Activated naive CD4-positive, alpha-beta T cell treated with anti-CD3 and anti-CD28 coated beads, Interleukin-2, amount 10 ng/mL, durations not matched to agents 7 days and 5 days (primary cell): Measurements from ENCODE around the gene RBMS3.
"Not testable (repeated sequence)": the region's sequence is repeated elsewhere in the genome, so short reads cannot be mapped to it uniquely, and the experiment has no call there.

ENCODE experiments used
- CTCF ChIA-PET: fragments of 350-600 bp; sonication (Branson Sonifier 250); formaldehyde crosslinking; loops from one replicate; lab custom pipeline; 2021; ENCODE audit warnings: antibody characterized with exemption; lab: Charles Lee
- DNase-seq: peaks from one replicate; pipeline ENCODE4 v3.0.0-alpha.2; 2020
- H3K27ac Mint-ChIP-seq: one replicate; pipeline ENCODE4 v1.8.0; 2021; ENCODE audit warnings: mild to moderate bottlenecking, moderate library complexity, mixed read lengths
- H3K27me3 Mint-ChIP-seq: one replicate; pipeline ENCODE4 v1.8.0; 2021; ENCODE audit warnings: mild to moderate bottlenecking, mixed read lengths
- H3K36me3 Mint-ChIP-seq: one replicate; pipeline ENCODE4 v1.8.0; 2021; ENCODE audit warnings: mixed read lengths
- H3K4me1 Mint-ChIP-seq: one replicate; pipeline ENCODE4 v1.8.0; 2021; ENCODE audit warnings: mixed read lengths
- H3K4me3 Mint-ChIP-seq: one replicate; pipeline ENCODE4 v1.8.0; 2021; ENCODE audit warnings: mild to moderate bottlenecking, moderate library complexity, mixed read lengths
- H3K9me3 Mint-ChIP-seq: one replicate; pipeline ENCODE4 v1.8.0; 2021; ENCODE audit warnings: mixed read lengths

The RBMS3 gene

GRCh38 chr3:29514170-29514569 lies 233.3 kb downstream of the RBMS3 start:
- no peak overlapping the region for H3K27ac Mint-ChIP-seq
- no peak overlapping the region for H3K4me3 Mint-ChIP-seq
- no peaks in the 10 kb centered on the region for H3K36me3 Mint-ChIP-seq
- no peak for DNase-seq
- H3K4me1 Mint-ChIP-seq, result no peaks in the 10 kb centered on the region
- CTCF ChIA-PET, result no interaction called here
- H3K27me3 Mint-ChIP-seq, result no peaks in the 10 kb centered on the region
- H3K9me3 Mint-ChIP-seq, result no peaks in the 10 kb centered on the region

GRCh38 chr3:29514912-29515311 lies 234.0 kb downstream of the RBMS3 start:
- Mint-ChIP-seq H3K4me1 (no peaks in the 10 kb centered on the region), H3K27me3 (no peaks in the 10 kb centered on the region), H3K36me3 (no peaks in the 10 kb centered on the region), H3K27ac (no peak overlapping the region), H3K9me3 (no peaks in the 10 kb centered on the region), H3K4me3 (no peak overlapping the region)
- DNase-seq, result no peak
- CTCF ChIA-PET, result no interaction called here

- CTCF ChIA-PET, result no interaction called here
Measured at GRCh38 chr3:29515451-29515850, 234.6 kb downstream of the RBMS3 start.

GRCh38 chr3:29516164-29516563 lies 235.3 kb downstream of the RBMS3 start:
- Mint-ChIP-seq H3K4me1 (no peaks in the 10 kb centered on the region), H3K36me3 (no peaks in the 10 kb centered on the region), H3K9me3 (no peaks in the 10 kb centered on the region), H3K27me3 (no peaks in the 10 kb centered on the region), H3K27ac (no peak overlapping the region), H3K4me3 (no peak overlapping the region)
- CTCF ChIA-PET, result no interaction called here
- no peak for DNase-seq

More at GRCh38 chr3:29515451-29515850, 234.6 kb downstream of the RBMS3 start:
- DNase-seq, result no peak
- H3K4me3 Mint-ChIP-seq, result no peak overlapping the region
- no peaks in the 10 kb centered on the region for H3K4me1 Mint-ChIP-seq
- no peaks in the 10 kb centered on the region for H3K9me3 Mint-ChIP-seq
- H3K27ac Mint-ChIP-seq, result no peak overlapping the region
- H3K36me3 Mint-ChIP-seq, result no peaks in the 10 kb centered on the region
- H3K27me3 Mint-ChIP-seq, result no peaks in the 10 kb centered on the region

GRCh38 chr3:29520764-29521163 lies 239.9 kb downstream of the RBMS3 start:
- no peak overlapping the region for H3K27ac Mint-ChIP-seq
- no peak overlapping the region for H3K4me3 Mint-ChIP-seq
- H3K27me3 Mint-ChIP-seq, result no peaks in the 10 kb centered on the region
- no peaks in the 10 kb centered on the region for H3K36me3 Mint-ChIP-seq
- DNase-seq, result no peak
- H3K9me3 Mint-ChIP-seq, result no peaks in the 10 kb centered on the region
- CTCF ChIA-PET, result no interaction called here
- H3K4me1 Mint-ChIP-seq, result no peaks in the 10 kb centered on the region

GRCh38 chr3:29521293-29521692 lies 240.4 kb downstream of the RBMS3 start:
- no peaks in the 10 kb centered on the region for H3K9me3 Mint-ChIP-seq
- no peak overlapping the region for H3K4me3 Mint-ChIP-seq
- H3K27ac Mint-ChIP-seq, result no peak overlapping the region
- no peak for DNase-seq
- no peaks in the 10 kb centered on the region for H3K27me3 Mint-ChIP-seq
- CTCF ChIA-PET, result no interaction called here
- H3K36me3 Mint-ChIP-seq, result no peaks in the 10 kb centered on the region
- no peaks in the 10 kb centered on the region for H3K4me1 Mint-ChIP-seq

GRCh38 chr3:29521751-29522150 lies 240.9 kb downstream of the RBMS3 start:
- H3K4me3 Mint-ChIP-seq, result no peak overlapping the region
- no peaks in the 10 kb centered on the region for H3K27me3 Mint-ChIP-seq
- no peaks in the 10 kb centered on the region for H3K9me3 Mint-ChIP-seq
- DNase-seq, result no peak
- no peak overlapping the region for H3K27ac Mint-ChIP-seq
- no peaks in the 10 kb centered on the region for H3K36me3 Mint-ChIP-seq
- no peaks in the 10 kb centered on the region for H3K4me1 Mint-ChIP-seq
- CTCF ChIA-PET, result no interaction called here

- CTCF ChIA-PET, H3K4me3 Mint-ChIP-seq, H3K27ac Mint-ChIP-seq, H3K36me3 Mint-ChIP-seq, H3K27me3 Mint-ChIP-seq, H3K9me3 Mint-ChIP-seq, H3K4me1 Mint-ChIP-seq, DNase-seq: not testable (repeated sequence)
Measured at GRCh38 chr3:29524433-29524832, 243.6 kb downstream of the RBMS3 start.

- Mint-ChIP-seq H3K27ac (no peak overlapping the region), H3K4me3 (no peak overlapping the region), H3K9me3 (no peaks in the 10 kb centered on the region), H3K4me1 (no peaks in the 10 kb centered on the region), H3K36me3 (no peaks in the 10 kb centered on the region), H3K27me3 (no peaks in the 10 kb centered on the region)
- CTCF ChIA-PET, result no interaction called here
- no peak for DNase-seq
Measured at GRCh38 chr3:29525254-29525881, 244.5 kb downstream of the RBMS3 start.

GRCh38 chr3:29527246-29527645 lies 246.4 kb downstream of the RBMS3 start:
- no peaks in the 10 kb centered on the region for H3K9me3 Mint-ChIP-seq
- H3K27ac Mint-ChIP-seq, result no peak overlapping the region
- CTCF ChIA-PET, result no interaction called here
- no peak for DNase-seq
- H3K4me3 Mint-ChIP-seq, result no peak overlapping the region
- H3K27me3 Mint-ChIP-seq, result no peaks in the 10 kb centered on the region
- no peaks in the 10 kb centered on the region for H3K36me3 Mint-ChIP-seq
- no peaks in the 10 kb centered on the region for H3K4me1 Mint-ChIP-seq

- H3K27me3 Mint-ChIP-seq, result no peaks in the 10 kb centered on the region
- H3K36me3 Mint-ChIP-seq, result no peaks in the 10 kb centered on the region
- no peak overlapping the region for H3K27ac Mint-ChIP-seq
- no peak overlapping the region for H3K4me3 Mint-ChIP-seq
- H3K4me1 Mint-ChIP-seq, result no peaks in the 10 kb centered on the region
- CTCF ChIA-PET, result no interaction called here
- H3K9me3 Mint-ChIP-seq, result no peaks in the 10 kb centered on the region
- DNase-seq, result no peak
Measured at GRCh38 chr3:29531644-29532043, 250.8 kb downstream of the RBMS3 start.

GRCh38 chr3:29532473-29532872 lies 251.6 kb downstream of the RBMS3 start:
- no peak for DNase-seq
- no peaks in the 10 kb centered on the region for H3K36me3 Mint-ChIP-seq
- no peaks in the 10 kb centered on the region for H3K27me3 Mint-ChIP-seq
- H3K4me1 Mint-ChIP-seq, result no peaks in the 10 kb centered on the region
- no peak overlapping the region for H3K4me3 Mint-ChIP-seq
- CTCF ChIA-PET, result no interaction called here
- no peak overlapping the region for H3K27ac Mint-ChIP-seq
- no peaks in the 10 kb centered on the region for H3K9me3 Mint-ChIP-seq

- CTCF ChIA-PET, result no interaction called here
- Mint-ChIP-seq H3K9me3 (no peaks in the 10 kb centered on the region), H3K27me3 (no peaks in the 10 kb centered on the region), H3K27ac (no peak overlapping the region), H3K4me1 (no peaks in the 10 kb centered on the region), H3K4me3 (no peak overlapping the region), H3K36me3 (no peaks in the 10 kb centered on the region)
- no peak for DNase-seq
Measured at GRCh38 chr3:29534006-29534405, 253.1 kb downstream of the RBMS3 start.

- no peak for DNase-seq
- no peak overlapping the region for H3K27ac Mint-ChIP-seq
- CTCF ChIA-PET, result no interaction called here
- H3K36me3 Mint-ChIP-seq, result no peaks in the 10 kb centered on the region
- H3K4me1 Mint-ChIP-seq, result no peaks in the 10 kb centered on the region
- no peak overlapping the region for H3K4me3 Mint-ChIP-seq
- no peaks in the 10 kb centered on the region for H3K27me3 Mint-ChIP-seq
- H3K9me3 Mint-ChIP-seq, result no peaks in the 10 kb centered on the region
Measured at GRCh38 chr3:29536016-29536758, 255.3 kb downstream of the RBMS3 start.

GRCh38 chr3:29537889-29538609 lies 257.2 kb downstream of the RBMS3 start:
- Mint-ChIP-seq H3K27me3 (no peaks in the 10 kb centered on the region), H3K27ac (no peak overlapping the region), H3K4me1 (no peaks in the 10 kb centered on the region), H3K9me3 (no peaks in the 10 kb centered on the region), H3K4me3 (no peak overlapping the region), H3K36me3 (no peaks in the 10 kb centered on the region)
- CTCF ChIA-PET, result no interaction called here
- DNase-seq, result no peak
